Femur (tissue), 1 donor: ENCODE data around the gene CBY1.
A peak's percentile ranks its signal among the peaks of the same experiment; 100 is the strongest.

Experiments
- DNase-seq: peaks from one replicate; pipeline ENCODE4 v3.0.0-alpha.2; 2017

The CBY1 gene

DNA sequence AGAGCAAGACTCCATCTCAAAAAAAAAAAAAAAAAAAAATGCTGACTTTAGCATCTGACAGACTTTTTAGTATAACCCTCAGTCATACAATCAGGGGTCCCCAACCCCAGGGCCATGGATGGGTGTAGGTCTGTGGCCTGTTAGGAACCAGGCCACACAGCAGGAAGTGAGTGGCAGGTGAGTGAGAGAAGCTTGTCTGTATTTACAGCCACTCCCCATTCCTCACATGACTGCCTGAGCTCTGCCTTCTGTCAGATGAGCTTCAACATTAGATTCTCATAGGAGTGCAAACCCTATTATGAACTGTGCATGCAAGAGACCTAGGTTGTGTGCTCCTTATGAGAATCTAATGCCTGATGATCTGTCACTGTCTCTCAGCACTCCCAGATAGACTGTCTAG is 3.6 kb upstream of the CBY1 start:
- no peak for DNase-seq

GRCh38 chr22:38653741-38654140 is 2.7 kb upstream of the CBY1 start:
- DNase-seq, result no peak

- no peak for DNase-seq
Measured at GRCh38 chr22:38655519-38656255, 751 bp upstream of the CBY1 start.

DNA sequence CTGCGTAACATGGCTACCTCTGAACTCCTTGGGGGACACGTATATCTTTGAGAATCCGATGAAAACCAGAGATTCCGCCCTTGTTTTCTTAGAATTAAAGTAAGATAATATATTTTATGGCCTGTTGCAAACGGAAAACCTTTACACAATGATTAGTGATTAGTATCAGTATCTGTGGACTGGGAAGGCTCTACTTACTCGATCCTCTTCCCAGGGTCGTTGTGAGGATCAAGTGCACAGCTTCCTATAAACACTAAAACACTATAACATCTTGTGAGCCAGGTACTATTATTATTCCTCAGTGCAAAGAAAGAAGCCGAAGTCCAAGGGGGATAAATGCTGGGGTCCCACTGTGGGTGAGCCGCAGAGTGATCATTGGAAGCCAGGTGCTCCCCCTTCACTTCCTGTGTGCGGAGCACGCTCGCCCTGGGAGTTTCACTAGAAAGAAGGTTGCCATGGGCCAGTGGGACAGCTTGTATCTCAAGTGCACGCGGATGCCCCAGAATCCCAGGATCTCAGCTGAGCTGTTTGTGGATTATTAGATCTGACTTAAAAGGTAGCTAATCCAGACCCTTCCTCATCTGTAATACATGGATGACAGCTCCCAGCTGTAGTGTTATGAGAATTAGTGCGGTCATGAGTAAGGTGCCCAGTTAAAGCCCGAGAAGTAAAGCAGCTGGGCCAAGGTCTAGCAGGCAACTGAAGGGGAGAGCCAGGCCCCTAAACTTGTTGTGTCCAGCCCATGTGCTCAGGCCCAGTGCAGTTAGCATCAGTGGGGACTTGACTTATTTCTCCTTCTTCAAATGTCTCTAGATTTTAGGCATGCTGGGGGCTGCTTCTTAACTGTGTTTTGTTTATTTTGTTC is 839 bp downstream of the CBY1 start:
- no peak for DNase-seq

GRCh38 chr22:38674888-38675287 is 18.4 kb downstream of the CBY1 start:
- DNase-seq, result no peak

- no peak for DNase-seq
Measured at GRCh38 chr22:38675833-38676232, 19.4 kb downstream of the CBY1 start.

- DNase-seq, result peak; percentile 93
Measured at GRCh38 chr22:38681582-38682335, 25.3 kb downstream of the CBY1 start, which contains the start of gene TOMM22. TOMM22 (plus strand) TSS chr22:38681957; CDS start chr22:38681979, 22 bp downstream.

GRCh38 chr22:38684895-38685294 is 28.5 kb downstream of the CBY1 start:
- DNase-seq, result no peak

GRCh38 chr22:38685761-38686160 is 29.3 kb downstream of the CBY1 start:
- no peak for DNase-seq

DNA sequence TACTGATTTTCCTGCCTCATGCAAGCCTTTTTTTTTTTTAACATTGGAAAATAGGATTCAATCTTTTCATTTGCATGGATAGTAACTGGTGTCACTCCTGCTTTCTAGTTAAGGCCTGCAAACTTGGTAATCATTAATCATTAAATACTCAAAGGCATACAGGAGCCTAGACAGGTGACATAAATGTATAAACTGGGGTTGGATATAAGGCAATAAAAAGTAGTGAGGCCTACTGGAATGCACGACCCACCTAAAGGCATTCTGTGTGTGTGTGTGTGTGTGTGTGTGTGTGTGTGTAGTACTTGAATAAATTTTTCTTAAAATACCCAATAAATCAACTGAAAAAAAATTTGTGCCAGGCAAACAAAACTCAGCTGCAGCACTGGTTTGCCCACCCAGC is 33.2 kb downstream of the CBY1 start:
- no peak for DNase-seq

DNA sequence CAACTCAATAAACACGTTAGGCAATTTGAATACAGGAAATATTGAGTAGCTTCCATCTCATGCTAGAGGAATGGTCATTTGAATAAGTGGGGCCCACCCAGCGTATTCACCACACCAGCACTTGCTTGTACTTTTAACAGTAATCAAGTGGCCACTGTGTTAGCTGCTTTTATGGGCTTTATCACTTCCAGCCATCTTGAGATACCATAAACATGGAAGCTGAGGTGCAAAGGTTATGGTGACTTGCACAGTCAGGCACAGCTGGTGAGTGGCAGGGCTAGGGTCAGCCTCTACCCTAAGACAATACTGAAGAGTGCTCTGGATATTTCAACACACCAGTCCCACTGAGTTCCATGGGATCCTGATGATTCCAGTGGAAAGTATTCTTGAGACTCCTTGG is 37.6 kb downstream of the CBY1 start:
- DNase-seq, result no peak

GRCh38 chr22:38694940-38695339 is 38.5 kb downstream of the CBY1 start:
- DNase-seq, result no peak

DNA sequence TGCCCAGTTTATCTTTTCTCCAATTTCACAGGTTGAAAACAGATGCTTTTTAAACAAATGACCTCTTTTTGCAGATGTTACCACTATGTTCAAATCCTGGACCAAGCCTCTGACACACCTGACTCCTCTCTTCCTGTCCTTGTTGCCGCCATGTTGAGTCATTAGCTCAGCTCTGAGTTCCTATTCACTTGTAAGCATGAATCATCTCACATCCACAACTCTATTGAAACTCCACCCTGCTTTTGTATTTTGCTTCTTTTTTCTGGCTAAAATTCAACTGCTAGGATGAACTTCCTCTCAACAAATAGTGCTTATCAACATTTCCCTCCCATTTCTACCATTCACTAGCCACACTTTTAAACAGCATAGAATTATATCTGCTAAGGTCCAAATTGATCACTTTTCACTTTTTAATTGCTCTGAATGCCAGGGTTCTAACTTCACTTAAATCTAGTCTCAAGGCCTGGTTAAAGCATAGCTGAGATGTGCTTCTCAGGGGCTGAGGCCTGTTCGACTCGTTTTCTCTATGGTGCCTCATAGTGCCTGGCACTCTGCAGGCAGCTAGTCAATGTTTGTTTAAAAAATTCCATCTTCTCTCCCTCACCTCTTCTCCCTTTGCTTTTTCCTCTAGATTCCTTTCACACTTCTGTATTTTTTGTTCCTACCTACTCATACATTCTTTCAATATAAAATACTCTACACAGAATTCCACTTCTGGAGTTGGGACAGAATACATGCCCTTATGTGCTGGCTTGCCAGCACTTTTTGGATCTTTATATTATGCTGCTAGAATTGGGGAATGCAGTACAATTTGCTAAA is 40.4 kb downstream of the CBY1 start:
- no peak for DNase-seq

DNA sequence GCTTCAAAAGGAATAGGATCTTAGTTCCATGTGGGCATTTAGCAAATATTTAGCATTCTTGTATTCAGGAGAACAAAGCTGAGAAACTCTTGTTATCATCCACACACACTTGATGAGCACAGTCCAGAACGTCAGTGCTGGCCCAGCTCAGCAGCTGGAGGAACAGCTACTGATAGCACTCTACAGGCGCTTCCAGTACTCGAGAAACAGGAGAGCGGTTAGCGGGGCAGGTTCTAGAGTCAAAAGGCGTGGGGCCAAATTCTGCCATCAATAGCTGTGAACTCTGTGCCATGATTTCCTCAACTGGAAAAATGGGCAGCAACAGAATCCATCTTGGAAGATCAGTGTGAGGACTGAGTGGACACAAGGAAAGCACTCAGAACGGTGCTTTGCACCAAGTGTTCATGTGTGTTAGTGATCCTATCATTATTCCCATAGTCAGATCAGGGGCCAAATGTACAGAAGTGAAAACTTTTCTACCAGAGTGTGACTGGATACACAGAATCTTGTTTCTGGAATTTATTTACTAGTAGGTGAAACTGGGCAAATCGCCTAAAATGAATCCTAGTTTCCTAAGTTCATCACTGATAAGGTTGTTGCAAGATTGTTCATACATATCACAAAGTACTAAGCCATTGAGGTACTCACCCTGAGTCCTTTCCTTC is 41.1 kb downstream of the CBY1 start:
- DNase-seq, result no peak

DNA sequence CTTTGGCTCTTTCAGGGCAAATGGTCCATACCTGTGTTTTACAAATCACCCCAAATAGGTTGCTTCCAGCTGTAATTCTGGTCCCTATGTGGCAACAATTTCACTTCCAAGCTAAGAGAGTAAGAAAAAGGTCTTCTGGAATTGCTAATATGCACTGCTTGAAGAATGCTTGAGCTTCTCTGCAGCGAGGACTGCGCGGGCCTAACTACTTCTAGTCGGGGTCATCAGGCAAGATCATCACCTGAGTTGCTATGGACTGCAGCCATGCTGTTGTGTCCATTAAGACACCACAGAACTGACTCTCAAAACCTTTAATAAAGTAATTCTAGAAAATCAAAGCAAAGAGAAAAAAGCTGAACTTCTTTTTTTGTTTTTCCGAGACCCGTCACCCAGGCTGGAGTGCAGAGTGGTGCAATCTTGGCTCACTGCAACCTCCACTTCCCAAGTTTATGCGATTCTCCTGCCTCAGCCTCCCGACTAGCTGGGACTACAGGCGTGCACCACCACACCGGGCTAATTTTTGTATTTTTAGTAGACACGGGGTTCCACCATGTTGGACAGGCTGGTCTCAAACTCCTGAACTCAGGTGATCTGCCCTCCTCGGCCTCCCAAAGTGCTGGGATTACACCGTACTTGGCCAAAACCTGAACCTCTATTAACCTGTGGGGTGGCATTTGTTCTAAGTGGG is 42.1 kb downstream of the CBY1 start:
- no peak for DNase-seq

GRCh38 chr22:38699143-38699542 is 42.7 kb downstream of the CBY1 start:
- DNase-seq, result no peak

DNA sequence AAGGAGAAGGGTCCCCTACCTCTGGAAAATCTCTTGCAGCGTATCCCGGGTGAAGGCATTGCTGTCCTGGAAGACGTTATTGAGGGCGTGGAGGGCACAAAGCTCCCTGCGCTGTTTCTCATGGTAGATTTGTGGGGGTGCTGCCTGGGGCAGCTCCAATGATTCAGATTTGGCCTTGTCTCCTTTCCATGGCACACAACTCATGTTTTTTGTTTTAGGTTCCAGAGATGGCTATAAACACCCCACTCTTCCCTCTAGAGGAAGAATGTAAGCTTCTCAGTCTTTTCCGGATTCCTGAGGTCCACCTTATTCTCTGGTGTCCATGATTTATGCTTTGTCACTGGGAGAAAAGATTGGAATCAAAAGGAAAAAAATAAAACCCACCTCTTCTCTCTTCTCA is 43.3 kb downstream of the CBY1 start:
- DNase-seq, result no peak

- no peak for DNase-seq
Measured at GRCh38 chr22:38700270-38700788, 43.9 kb downstream of the CBY1 start.

GRCh38 chr22:38700789-38701628 is 44.6 kb downstream of the CBY1 start, which contains the start of gene JOSD1:
JOSD1 (minus strand) TSS chr22:38700943; CDS start chr22:38699987, 956 bp downstream.
- DNase-seq, result peak; percentile 95

DNA sequence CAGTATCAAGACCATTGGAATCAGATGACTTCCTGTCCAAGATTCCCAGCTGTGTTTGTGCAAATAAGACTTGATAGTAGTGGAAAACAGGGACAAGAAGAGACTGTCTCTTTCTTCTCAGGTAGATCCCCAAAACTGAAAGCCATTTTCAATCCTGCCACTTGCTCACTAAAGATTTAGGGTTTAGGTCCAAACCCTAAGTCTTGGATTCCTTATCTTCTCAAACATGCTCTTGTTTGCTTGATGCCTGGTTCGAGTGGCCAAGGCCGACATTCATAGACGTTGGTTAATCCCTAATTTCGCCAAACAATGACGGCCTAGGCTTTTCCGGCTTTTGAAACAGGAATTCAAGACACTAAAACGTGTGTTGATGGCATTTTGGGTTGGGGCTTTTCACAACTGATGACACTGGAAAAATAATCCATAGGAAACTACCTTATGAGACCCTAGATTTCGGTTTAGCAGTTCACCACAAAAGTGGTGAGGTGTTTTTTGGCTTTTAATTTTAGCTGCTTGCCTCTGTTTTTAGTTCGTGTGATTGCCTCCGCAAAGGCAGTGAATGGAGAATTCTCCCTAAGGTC is 48.3 kb downstream of the CBY1 start:
- DNase-seq, result no peak
